Femur (tissue), 1 donor: ENCODE measurements around the gene G6PD.
"Not testable (repeated sequence)": the region's sequence is repeated elsewhere in the genome, so short reads cannot be mapped to it uniquely, and the experiment has no call there.

ENCODE experiments used
- DNase-seq: peaks from one replicate; pipeline ENCODE4 v3.0.0-alpha.2; 2017

G6PD gene

DNA sequence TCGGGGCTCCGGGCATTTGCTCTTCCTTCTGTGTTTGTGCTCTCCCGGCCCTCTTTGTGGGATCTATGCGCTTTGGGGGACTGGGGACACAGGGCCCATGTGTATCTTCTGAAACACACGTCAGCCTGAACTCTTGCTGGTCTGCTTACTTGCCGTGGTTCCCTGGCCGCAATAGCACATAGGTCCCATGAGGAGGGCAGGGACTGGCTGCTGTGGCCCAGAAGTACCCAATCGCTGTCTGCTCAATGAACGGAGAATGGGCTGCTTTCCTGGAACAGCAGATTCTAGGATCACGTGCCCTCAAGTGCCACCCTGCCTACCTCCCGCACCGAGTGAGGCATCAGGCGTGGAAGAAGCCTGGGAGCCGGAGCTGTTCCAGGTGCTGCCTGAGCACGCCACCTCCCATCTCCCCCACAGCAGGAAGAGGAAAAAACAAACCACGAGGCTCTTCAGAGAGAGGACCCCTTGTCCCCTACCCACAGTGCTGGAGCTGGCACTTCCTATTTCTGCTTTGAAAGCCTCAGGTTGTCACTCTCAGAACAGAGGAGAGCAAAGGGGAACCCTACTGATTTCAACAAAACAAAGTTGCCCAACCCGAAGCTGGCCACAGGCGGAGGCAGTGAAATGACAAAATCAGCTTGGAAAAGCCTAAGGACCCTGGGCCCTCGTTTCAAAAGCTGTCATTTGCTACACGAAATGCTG is 3.8 kb downstream of the G6PD start:
- no peak for DNase-seq

DNA sequence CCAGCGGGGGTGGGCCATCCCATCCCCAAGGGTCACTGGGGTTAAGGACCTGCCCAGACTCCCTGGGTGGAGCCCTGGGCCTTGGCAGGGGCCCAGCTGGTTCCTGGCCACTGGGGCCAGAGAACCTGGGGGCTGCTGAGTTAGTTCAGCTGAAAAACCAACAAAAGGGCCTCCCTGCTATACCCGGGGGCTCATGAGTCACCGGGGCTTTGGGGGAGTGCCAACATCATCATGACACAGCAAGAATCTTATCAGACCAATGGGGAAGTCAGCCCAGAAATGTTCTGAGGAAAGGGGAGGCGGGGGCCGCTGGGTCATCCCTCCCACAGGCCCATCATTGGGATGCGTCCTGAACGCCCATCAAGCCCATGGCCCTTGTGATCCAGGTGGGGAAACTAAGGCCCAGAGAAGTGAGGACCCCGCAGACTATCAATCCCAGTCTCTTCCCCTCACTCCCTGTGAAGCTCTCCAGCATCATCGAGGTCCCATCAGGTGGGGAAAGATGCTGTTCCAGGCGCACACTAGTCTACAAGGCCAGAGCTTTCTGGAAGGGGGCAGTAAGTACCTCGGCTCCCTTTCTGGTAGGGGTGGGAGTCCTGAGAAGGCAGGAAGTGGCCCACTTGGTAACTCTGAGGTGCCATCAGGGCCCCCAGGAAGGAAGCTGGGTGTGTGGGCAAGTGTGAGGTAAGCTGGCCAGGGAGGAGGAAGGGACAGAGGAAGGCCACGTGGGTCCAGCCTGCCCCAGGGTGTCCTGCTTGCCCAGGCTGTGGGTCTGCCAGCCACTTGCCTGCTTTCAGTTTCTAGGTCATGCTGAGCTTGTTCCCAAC is 4.5 kb downstream of the G6PD start:
- DNase-seq = peak; percentile 65

DNA sequence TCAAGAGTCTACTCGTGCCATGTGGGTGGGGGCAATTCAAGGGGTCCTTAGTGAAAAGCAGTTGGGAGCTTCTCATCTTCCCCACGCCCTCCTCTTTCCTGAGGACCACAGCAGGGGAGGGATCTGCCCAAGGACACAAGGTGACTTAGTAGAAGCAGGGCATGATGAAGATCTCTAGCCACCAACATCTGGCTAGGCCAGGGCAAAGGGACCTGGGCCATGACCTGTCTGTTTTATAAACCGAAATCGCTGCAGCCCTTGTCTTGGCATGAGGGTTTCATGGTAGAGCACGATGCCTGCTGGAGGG is 5.1 kb downstream of the G6PD start:
- no peak for DNase-seq

DNA sequence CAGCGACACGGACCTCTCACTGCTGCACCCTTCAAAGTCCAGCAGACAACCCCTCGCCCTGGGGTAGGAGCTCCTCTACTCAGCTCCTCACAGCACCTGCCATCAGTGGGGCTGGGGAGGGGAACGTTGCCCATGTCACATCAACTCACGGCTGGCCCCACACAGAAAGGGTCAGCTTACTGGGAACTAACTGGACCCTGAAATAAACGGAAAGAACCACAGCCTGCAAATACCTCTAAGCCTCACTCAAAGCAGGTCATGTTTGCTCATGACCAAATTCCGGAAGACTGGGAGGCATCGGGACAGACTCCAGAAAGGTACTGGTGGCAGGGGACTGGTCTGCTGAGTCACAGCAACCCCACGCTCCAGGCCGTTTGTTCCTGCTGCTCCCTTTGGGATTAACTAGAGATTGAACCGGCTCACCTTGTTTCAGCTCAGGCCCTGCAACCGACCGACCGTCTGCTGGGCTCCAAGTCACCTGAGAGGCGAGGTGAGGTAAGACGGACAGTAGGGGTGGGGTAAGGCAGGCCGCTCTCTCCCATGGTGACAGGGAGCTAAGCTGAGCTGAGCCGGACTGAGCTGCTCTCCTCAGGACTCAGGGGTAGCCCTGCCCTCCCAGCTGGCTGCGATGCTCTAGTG is 5.6 kb downstream of the G6PD start:
- no peak for DNase-seq

DNA sequence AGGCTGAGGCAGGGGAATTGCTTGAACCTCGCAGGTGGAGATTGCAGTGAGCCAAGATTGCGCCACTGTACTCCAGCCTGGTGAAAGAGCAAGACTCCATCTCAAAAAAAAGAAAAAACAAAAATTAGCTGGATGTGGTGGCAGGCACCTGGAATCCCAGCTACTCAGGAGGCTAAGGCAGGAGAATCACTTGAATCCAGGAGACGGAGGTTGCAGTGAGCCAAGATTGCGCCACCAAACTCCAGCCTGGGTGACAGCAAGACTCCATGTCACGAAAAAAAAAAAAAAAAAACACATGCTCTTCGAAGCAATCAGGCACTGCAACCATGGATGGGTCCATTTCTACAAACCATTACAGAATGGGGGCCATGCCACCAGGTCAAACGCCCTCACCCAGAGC is 6.3 kb downstream of the G6PD start:
- not testable (repeated sequence) for DNase-seq

DNA sequence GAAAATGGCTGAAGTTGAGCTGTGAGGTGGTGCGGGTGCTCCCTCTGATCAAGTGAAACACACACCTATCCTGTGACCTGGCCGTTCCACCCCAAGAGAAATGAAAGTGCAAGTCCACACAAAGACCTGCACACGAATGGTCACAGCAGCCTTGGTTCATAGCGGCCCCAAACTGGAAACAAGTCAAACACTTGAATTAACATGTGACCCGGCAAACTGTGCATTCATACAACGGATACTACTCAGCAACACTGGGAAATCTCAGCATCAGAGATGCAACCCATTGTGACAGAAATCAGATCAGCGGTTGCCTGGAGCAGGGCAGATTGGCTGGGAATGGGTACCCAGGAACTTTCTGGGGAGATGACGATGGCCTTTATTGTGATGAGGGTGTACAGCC is 7.6 kb downstream of the G6PD start:
- DNase-seq = no peak

DNA sequence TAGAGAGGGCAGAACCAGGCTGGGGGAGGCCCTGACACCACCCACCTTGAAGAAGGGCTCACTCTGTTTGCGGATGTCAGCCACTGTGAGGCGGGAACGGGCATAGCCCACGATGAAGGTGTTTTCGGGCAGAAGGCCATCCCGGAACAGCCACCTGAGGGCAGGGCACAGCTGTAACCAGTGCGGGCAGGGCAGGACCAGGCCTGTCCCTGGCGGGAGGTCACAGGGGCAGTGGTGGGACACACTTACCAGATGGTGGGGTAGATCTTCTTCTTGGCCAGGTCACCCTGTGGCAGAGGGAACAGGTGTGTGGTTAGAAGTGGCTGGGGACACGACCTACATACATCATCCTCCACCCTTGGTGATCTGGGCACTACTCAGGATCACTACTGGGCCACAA is 10.8 kb downstream of the G6PD start:
- DNase-seq = no peak

DNA sequence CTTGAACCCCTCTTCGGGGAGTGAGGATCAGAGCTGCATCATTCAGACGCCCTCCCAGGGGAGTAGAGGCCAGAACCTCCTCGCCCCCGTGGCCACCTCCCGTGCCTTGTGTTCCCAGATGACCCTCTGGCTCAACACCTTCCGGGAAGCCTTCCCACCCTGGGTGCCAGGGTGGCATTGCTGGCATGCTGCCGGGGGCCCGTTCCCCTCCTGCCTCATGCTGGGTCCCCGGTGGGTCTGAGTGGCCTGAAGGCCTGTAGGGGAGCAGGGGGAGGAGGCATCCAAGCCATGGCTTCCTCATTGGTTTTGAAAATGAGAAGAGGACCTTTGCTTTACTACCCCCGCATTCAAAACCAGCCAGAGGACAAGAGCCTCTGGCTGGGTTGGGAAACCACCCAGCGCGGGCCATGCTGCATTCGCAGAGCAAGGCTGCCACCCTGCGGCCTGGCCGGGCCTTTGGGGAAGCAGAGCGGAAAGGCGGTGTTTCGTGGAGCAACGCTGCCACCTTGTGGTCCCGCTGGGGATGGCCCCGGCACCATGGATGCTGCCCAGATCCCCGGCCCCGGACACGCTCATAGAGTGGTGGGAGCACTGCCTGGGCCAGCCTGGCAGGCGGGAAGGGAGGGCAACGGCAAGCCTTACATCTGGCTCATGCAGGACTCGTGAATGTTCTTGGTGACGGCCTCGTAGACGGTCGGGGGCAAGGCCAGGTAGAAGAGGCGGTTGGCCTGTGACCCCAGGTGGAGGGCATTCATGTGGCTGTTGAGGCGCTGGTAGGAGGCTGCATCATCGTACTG is 11.9 kb downstream of the G6PD start:
- DNase-seq = peak; percentile 92

DNA sequence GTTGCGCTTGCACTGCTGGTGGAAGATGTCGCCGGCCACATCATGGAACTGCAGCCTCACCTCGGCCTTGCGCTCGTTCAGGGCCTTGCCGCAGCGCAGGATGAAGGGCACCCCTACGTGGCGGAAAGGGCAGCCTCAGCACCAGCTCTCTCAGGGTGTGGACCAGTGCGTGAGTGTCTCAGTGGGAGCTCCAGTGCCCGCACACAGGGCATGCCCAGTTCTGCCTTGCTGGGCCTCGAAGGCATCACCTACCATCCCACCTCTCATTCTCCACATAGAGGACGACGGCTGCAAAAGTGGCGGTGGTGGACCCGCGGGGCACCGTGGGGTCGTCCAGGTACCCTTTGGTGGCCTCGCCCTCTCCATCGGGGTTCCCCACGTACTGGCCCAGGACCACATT is 14.0 kb downstream of the G6PD start:
- no peak for DNase-seq

DNA sequence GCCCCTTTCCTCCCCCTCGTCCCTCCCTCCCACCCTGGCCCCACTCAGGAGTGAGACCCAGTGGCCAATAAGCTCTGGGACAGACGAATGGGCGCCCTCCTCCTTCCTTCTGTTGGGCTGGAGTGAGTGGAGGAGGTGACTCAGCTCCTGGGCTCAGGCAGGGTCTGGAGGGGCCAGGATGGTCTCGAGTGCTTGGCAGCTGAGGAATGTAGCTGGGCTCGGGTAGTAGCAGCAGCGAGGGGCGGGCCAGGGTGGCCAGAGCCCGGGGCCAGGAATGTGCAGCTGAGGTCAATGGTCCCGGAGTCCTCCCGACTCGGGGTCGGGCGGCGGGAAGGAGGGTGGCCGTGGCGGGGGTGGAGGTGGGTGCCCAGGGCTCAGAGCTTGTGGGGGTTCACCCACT is 15.0 kb downstream of the G6PD start:
- DNase-seq = no peak

DNA sequence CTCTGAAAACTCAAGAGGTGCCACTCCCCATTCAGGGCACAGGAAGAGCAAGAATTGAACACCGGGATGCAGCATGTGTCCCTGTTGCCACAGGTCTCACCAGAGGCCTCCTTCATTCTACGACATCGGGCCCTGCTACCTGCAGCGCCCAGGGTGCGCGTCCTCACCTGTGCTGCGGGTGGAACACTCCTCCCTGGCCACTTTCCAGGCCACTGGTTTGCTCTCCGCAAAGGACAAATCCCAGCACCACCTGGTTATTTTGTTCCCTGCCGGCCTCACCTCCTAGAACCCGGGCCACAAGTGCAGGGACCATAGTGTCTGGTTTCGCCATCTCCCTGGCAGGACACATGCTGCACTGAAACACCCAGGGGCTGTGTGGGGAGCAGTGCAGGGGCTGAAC is 16.4 kb downstream of the G6PD start:
- no peak for DNase-seq

DNA sequence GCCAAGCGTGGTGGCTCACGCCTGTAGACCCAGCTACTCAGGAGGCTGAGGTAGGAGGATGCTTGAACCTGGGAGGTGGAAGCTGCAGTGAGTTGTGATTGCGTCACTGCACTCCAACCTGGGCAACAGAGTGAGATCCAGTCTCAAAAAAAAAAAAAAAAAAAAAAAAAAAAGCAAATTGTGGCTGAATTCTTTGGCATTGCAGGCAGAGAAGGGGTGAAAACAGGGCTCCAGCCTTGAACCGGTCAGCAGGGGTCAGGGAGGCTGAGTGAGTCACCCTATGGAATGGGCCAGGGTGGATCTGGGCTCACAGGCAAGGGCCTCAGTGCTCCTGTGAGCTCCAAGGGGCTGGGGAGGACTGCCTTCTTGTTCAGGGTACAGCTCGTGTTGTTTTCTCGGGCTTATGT is 17.4 kb downstream of the G6PD start:
- DNase-seq = no peak

DNA sequence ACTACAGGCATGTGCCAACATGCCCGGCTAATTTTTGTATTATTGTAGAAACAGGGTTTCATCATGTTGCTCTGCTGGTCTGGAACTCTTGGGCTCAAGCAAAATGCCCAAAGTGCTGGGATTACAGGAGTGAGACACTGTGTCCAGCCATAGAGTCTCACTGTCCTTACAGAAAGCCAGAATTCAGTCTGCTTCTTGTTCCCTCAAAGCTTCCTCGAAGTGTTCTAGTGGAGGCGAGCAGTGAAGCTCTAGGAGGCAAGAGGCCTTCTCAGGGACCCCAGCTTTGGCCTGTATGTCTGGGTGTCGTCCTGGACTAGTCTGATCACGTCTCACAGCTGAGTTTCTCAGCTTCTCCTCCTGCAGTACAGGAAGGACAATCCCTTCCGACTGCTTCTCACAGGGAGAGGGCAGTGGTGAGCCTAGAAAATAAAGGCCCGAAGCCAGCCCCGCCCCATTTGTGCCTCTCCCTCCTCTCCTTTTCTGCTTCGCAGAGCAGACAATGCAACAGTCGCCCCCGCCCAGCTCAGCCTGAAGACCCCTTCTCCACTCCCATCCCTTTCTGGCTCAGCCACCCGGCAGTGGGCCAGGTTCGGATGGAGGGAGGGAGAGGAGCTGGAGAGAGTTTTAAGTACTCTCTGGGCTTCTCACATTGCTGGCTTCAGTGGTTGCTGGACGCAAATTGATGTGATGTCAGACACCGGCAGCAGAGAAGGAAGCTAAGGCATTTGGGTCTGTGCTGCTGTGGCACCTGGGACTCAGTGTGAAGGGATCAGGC is 19.6 kb downstream of the G6PD start:
- peak; percentile 94 for DNase-seq

DNA sequence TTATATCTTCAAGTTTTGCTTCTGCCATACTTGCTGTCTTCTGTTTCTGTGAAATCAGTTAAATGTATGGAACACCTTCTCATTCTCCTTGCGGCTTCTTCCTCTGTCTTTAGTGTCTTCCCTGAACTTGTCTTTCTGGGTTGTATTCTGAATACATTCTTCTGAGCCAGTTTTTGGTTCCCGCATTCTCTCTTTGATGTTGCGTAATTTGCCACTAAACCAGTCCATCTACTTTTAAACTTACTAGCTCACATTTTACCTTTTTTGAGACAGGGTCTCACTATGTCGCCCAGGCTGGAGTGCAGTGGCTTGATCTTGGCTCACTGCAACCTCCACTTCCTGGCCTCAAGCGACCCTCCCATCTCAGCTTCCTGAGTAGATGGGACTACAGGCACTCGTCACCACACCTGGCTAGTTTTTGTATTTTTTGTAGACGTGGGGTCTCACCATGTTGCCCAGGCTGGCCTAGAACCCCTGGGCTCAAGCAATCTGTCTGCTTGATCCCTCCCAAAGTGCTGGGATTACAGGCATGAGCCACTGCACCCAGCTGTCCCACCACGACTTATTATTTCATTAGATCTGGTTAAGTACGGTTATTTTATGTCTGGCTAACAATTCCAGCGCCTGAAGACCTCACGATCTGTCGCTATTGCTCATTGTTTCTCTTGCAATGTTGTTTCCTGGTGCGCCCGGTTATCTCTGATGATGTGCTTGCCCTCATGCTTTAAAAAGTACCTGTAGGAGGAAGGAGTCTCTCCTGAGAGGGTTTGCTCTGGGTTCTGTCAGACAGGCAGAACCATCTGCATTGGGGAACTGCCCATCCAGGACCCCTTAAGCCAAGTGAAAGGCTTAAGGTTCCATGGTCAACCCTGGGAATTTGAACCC is 20.8 kb downstream of the G6PD start:
- no peak for DNase-seq

DNA sequence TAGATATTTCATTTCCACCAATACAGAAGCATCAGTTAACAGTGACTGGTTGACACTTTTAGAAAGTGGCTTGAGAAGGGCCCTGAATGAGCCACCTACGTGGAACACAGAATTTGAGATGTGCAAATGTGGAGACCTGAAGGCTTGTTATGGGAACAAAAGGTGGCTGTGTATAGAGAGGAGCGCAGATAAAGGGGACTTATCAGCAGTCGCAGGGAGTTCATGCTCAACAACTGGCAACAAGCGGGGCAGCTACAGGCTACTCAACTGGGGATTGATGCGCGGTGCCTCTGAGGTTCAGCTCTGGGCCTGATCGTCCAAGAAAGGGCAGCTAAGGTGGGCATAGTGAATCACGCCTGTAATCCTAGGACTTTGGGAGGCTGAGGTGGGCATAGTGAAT is 27.3 kb downstream of the G6PD start:
- no peak for DNase-seq

DNA sequence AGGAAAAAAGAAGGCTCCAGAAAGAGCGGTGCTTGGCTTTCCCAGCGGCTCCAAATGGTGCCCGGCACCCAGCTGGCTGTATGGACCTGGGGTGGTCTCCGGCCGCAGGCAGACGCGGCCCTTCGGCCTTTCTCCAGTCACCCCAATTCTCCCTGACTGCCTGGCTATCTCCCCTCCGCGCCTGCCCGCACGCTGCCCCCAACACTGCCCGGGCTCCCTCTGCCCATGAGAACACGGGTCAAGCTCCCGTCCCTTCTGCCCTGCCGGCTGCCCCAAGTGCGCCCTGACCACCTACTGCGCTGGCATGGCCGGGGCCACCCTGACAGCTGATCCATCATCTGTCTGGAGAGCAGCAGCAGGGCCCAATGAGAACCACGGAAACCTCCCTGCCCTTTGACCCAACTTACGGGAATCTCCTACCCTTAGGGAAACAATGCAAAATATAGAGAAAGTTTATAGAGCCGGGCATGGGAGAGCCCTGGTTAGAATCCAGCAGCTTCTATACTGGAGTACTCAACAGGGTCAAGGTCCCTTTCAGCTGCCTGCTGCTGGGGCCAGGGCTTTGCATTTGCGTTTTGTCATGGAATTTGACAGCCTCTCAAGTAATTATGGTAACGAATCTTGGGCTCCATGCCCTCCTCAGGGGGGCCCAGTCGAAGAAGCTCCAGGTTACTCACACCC is 29.4 kb downstream of the G6PD start:
- DNase-seq = no peak

DNA sequence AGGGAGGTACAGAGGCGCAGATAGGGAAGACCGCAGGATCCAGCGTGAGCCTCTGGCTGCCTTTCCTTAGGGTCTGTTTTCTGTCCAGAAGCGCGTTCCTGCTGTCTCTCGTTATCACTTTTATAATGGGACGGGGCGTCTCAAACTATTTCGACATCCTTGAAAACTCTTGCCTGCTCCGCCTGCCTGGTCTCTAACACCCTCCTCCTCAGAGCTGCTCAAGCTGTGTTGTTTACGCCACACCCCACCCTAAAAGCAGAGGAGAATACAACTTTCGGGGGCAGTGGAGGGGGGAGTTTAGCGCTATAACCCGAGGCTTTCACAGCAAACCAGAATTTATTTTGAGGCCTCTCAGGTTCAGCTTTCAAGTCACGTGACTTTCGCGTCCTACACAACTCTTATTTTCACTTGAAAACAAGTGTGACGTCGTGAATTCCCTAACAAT is 30.0 kb downstream of the G6PD start:
- peak; percentile 53 for DNase-seq

DNA sequence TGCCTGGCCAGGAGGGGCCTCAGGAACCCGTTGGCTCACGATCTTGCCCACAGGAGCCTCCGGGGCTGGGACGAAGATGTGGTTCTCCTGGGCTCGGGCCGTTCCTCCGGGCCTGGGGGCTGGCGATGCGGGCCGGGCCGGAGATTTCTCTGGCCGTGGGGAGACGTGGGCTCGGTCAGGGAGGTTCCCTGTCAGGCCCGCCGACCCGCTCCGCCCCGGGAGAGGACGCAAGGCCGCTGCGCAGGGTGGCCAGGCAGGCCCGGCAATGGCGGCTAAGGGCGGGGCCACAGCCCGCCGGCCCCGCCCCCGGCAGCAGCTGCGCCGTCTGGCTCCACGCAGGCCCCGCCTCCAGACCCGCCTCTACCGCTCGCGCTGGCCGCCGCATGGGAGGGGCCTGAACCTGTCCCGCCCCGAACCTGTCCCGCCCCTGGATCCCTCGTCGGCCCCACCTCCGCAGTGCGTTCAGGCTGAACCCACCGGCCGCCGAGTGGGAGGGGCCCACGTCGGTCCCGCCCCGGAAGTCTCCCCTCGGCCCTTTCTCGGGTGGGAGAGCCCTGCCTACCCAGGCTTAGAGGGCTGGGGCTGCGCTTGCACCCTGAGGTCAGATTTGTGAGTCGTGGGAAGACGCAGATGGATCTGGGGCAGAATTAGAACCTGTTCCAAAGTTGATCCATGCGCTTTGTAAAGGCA is 30.5 kb downstream of the G6PD start, which contains the start of gene FAM3A:
Gene FAM3A (minus strand): TSS at position 267 of the 690 bp plus-strand sequence. CDS start 460 bp downstream, outside the sequence.
- DNase-seq = peak; percentile 97

DNA sequence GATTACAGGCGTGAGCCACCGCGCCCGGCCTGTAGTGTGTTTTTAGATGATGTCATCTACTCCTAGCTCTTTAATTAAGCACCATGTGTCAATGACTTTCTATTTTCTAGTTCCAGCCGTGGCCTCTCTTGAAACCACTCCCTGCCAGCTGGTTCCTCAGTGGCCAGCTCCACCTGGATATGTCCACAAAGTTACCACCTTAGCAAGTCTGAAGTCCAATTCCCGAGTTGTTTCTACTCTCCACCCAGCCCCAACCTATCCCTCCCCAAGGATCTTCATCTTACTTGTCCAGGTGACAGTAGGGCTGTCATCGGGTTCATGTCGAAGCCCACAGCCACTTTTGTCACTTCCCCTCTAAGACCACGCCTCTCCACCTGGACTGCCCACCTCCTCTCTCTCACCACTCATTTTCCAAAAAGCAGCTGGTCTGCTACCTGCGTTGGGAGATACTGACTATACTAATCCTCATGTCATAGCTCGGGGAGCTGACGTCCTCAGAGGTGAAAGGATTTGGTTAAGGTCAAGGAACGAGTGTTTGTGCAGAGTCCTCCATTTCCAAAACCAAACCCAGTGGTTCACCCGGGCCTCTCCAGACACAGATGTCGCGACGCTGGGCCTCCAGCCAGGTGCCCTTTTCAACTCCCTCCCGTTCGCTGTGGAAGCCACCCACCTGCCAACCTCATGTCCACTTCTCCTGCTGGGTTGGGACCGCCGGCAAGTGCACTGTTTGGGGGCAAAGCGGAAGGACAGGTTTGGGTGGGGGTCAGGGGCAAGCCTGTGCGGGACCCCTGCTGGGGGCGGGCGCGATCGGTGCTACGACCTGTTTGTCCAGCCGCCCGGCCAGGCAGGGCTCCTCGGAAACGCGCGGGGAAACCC is 31.3 kb downstream of the G6PD start:
- peak; percentile 51 for DNase-seq
